ENCODE data around the gene REG1A. TPM values are rescaled to one million over a fixed set of nuclear protein-coding genes. Genes with fewer than 3 reads are reported as not detected.

REG1A gene
- total and polyA plus RNA-seq, 7 experiments from 2014 or later = not detected

- Histone ChIP-seq H3K27me3 (ENCODE audit: control insufficient read depth in 2 of 2, insufficient read depth in 2 of 2, low read length in 2 of 2) (no peaks in the 10 kb centered on the region), H3K4me3 (ENCODE audit: low read length) (no peak overlapping the region), H3K9me3 (ENCODE audit: control insufficient read depth in 2 of 3, low read length in 3 of 3) (no peaks in the 10 kb centered on the region), H3K4me1 (ENCODE audit: control insufficient read depth in 2 of 2, insufficient read depth in 2 of 2, low read length in 2 of 2) (no peaks in the 10 kb centered on the region), H3K36me3 (ENCODE audit: control insufficient read depth in 2 of 3, insufficient read depth in 3 of 3, low read length in 3 of 3) (no peaks in the 10 kb centered on the region), H3K27ac (ENCODE audit: low read depth, low read length) (no peak overlapping the region)
- ATAC-seq (no peak), DNase-seq (no peak)
- peaks cover 0 to 14% (median 5%) of the 10 kb centered on the region in 11 donors for H3K9me3 Mint-ChIP-seq
- ChIA-PET CTCF (no interaction called here), POLR2A (no interaction called here)
- H3K36me3 Mint-ChIP-seq = no peaks in the 10 kb centered on the region
- no peak overlapping the region for H3K27ac Mint-ChIP-seq
- no peaks in the 10 kb centered on the region for H3K4me1 Mint-ChIP-seq
- H3K27me3 Mint-ChIP-seq = peaks cover 0 to 9% (median 0%) of the 10 kb centered on the region in 5 donors
- intact Hi-C loops (cut with micrococcal nuclease) = no loop called here
- H3K4me3 Mint-ChIP-seq = no peak overlapping the region
Observed at GRCh38 chr2:79086255-79086654, 34.0 kb upstream of the REG1A start.

DNA sequence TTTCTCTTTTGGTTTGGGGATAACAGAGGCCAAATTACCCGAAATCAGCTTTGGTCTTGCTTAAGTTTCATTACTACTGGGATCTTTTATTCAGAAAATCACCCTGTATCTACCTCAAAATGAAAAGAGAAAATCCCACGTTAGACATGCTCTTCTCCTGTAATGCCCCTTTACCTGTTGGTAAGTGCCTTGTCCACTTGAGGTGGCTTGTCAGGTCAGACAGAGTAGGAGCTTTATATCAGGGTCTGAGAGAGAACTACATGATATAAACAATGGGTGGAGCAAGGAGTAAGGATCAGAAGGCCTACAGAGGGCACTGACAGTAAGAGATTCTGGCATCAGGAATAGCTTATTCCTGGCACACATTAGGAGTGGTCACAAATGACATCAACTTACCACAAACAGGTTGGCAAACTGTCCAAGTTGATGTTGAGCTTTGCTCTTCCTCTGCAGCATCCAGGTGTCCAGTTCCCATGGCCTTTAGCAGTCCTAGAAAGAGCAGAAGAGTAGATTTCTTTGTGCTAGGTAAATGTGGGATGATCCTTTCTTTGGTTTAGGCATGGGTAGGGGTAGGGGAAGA, 32.4 kb upstream of the REG1A start, which contains the start of gene REG1B:
TSS of gene REG1B (minus strand) at position 209 of the 580 bp plus-strand sequence. CDS start 381 bp downstream, outside the sequence.
- no peaks in the 10 kb centered on the region for H3K36me3 ChIP-seq (ENCODE audit: control insufficient read depth in 2 of 3, insufficient read depth in 3 of 3, low read length in 3 of 3)
- intact Hi-C loops (cut with micrococcal nuclease) = no loop called here
- H3K9me3 ChIP-seq (ENCODE audit: control insufficient read depth in 2 of 3, low read length in 3 of 3) = no peaks in the 10 kb centered on the region
- H3K27me3 ChIP-seq (ENCODE audit: control insufficient read depth in 2 of 2, insufficient read depth in 2 of 2, low read length in 2 of 2) = no peaks in the 10 kb centered on the region
- ChIA-PET CTCF (no interaction called here), POLR2A (no interaction called here)
- no peak within 1 kb of the TSS for H3K4me3 ChIP-seq (ENCODE audit: low read length)
- no peaks in the 10 kb centered on the region for H3K4me1 Mint-ChIP-seq
- no peak within 1 kb of the TSS for H3K27ac ChIP-seq (ENCODE audit: low read depth, low read length)
- H3K27ac Mint-ChIP-seq = no peak within 1 kb of the TSS
- no peaks in the 10 kb centered on the region for H3K4me1 ChIP-seq (ENCODE audit: control insufficient read depth in 2 of 2, insufficient read depth in 2 of 2, low read length in 2 of 2)
- no peak for DNase-seq
- peaks cover 0 to 14% (median 2%) of the 10 kb centered on the region in 11 donors for H3K9me3 Mint-ChIP-seq
- ATAC-seq = no peak
- peaks cover 0 to 9% (median 0%) of the 10 kb centered on the region in 5 donors for H3K27me3 Mint-ChIP-seq
- no peak within 1 kb of the TSS for H3K4me3 Mint-ChIP-seq
- no peaks in the 10 kb centered on the region for H3K36me3 Mint-ChIP-seq

- Histone ChIP-seq H3K4me1 (ENCODE audit: control insufficient read depth in 2 of 2, insufficient read depth in 2 of 2, low read length in 2 of 2) (no peaks in the 10 kb centered on the region), H3K9me3 (ENCODE audit: control insufficient read depth in 2 of 3, low read length in 3 of 3) (no peaks in the 10 kb centered on the region), H3K27ac (ENCODE audit: low read depth, low read length) (no peak overlapping the region), H3K27me3 (ENCODE audit: control insufficient read depth in 2 of 2, insufficient read depth in 2 of 2, low read length in 2 of 2) (no peaks in the 10 kb centered on the region), H3K36me3 (ENCODE audit: control insufficient read depth in 2 of 3, insufficient read depth in 3 of 3, low read length in 3 of 3) (no peaks in the 10 kb centered on the region), H3K4me3 (ENCODE audit: low read length) (no peak overlapping the region)
- Mint-ChIP-seq H3K27me3 (peaks cover 0 to 5% (median 0%) of the 10 kb centered on the region in 5 donors), H3K4me1 (no peaks in the 10 kb centered on the region), H3K4me3 (no peak overlapping the region), H3K36me3 (no peaks in the 10 kb centered on the region), H3K27ac (no peak overlapping the region), H3K9me3 (peaks cover 0 to 14% (median 0%) of the 10 kb centered on the region in 11 donors)
- ATAC-seq (no peak), DNase-seq (no peak)
- intact Hi-C loops (cut with micrococcal nuclease) = no loop called here
- POLR2A ChIA-PET = no interaction called here
- CTCF ChIA-PET = interaction anchor here (0.6 kb wide), 1 partner anchor 15 kb away, joined by 3 read pairs; no protein-coding TSS in a partner anchor
Observed at GRCh38 chr2:79090693-79091092, 29.6 kb upstream of the REG1A start.

DNA sequence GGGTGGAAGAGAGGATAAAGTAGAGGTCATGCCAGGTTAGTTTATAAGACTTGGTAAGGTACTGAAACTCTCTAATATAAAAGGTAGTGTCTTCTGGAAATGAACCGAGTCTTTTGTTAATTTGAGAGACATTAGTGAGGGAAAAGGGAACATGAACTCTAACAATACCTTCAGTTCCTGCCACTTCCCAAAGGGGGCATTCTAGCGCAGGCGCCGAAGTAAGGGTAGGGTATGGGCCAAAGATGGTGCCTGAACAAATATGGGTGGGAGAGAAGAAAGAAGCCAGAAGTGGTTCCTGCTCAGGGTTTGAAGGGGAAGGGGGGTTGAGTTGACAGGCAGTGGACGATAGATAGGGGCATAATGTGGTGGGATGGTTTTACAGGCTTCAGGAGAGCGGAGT, 22.4 kb upstream of the REG1A start:
- Histone ChIP-seq H3K4me1 (ENCODE audit: control insufficient read depth in 2 of 2, insufficient read depth in 2 of 2, low read length in 2 of 2) (no peaks in the 10 kb centered on the region), H3K27me3 (ENCODE audit: control insufficient read depth in 2 of 2, insufficient read depth in 2 of 2, low read length in 2 of 2) (no peaks in the 10 kb centered on the region), H3K9me3 (ENCODE audit: control insufficient read depth in 2 of 3, low read length in 3 of 3) (peaks cover 0 to 9% (median 0%) of the 10 kb centered on the region in 3 experiments), H3K36me3 (ENCODE audit: control insufficient read depth in 2 of 3, insufficient read depth in 3 of 3, low read length in 3 of 3) (no peaks in the 10 kb centered on the region), H3K27ac (ENCODE audit: low read depth, low read length) (no peak overlapping the region), H3K4me3 (ENCODE audit: low read length) (no peak overlapping the region)
- Mint-ChIP-seq H3K27me3 (no peaks in the 10 kb centered on the region), H3K9me3 (peaks cover 0 to 23% (median 11%) of the 10 kb centered on the region in 11 donors), H3K4me3 (no peak overlapping the region), H3K27ac (no peak overlapping the region), H3K4me1 (no peaks in the 10 kb centered on the region), H3K36me3 (peaks cover 0 to 6% (median 0%) of the 10 kb centered on the region in 5 donors)
- ATAC-seq = no peak
- ChIA-PET CTCF (no interaction called here), POLR2A (no interaction called here)
- DNase-seq = no peak
- intact Hi-C loops (cut with micrococcal nuclease) = no loop called here

DNA sequence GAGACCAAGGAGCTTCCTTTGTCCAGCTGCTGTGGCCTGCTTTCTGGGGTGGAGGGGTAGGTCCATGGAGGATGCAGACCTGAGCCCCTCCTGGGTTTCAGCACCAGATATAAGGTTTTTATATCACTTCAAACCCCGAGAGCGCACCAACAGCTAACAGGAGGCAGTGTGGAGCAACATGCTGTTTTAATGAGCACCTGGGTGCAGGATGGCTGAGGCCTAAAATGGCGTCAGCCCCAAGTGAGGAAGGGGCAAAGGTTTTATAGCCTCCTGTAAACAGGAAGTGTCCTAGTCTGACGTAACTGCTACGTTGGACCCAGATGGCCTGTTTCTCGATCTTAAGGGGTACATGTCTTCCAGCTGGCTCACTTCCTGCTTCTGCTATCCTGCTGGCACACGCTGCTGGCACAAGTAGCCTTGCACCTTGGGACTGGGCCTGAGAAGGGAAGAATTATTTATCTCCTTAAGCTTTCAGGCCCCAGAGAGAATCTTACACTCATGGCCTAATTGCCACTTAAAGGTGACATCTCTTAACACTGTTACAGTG, 21.1 kb upstream of the REG1A start:
- no peak for ATAC-seq
- H3K4me3 Mint-ChIP-seq = no peak overlapping the region
- DNase-seq = no peak
- peaks cover 4 to 23% (median 11%) of the 10 kb centered on the region in 11 donors for H3K9me3 Mint-ChIP-seq
- Histone ChIP-seq H3K9me3 (ENCODE audit: control insufficient read depth in 2 of 3, low read length in 3 of 3) (peaks cover 0 to 9% (median 0%) of the 10 kb centered on the region in 3 experiments), H3K27ac (ENCODE audit: low read depth, low read length) (no peak overlapping the region), H3K4me1 (ENCODE audit: control insufficient read depth in 2 of 2, insufficient read depth in 2 of 2, low read length in 2 of 2) (no peaks in the 10 kb centered on the region), H3K36me3 (ENCODE audit: control insufficient read depth in 2 of 3, insufficient read depth in 3 of 3, low read length in 3 of 3) (no peaks in the 10 kb centered on the region), H3K4me3 (ENCODE audit: low read length) (no peak overlapping the region), H3K27me3 (ENCODE audit: control insufficient read depth in 2 of 2, insufficient read depth in 2 of 2, low read length in 2 of 2) (no peaks in the 10 kb centered on the region)
- CTCF ChIA-PET = no interaction called here
- peaks cover 0 to 6% (median 0%) of the 10 kb centered on the region in 5 donors for H3K36me3 Mint-ChIP-seq
- no peaks in the 10 kb centered on the region for H3K4me1 Mint-ChIP-seq
- H3K27me3 Mint-ChIP-seq = no peaks in the 10 kb centered on the region
- POLR2A ChIA-PET = no interaction called here
- intact Hi-C loops (cut with micrococcal nuclease) = no loop called here
- no peak overlapping the region for H3K27ac Mint-ChIP-seq

- Mint-ChIP-seq H3K4me1 (no peaks in the 10 kb centered on the region), H3K9me3 (peaks cover 4 to 23% (median 12%) of the 10 kb centered on the region in 11 donors), H3K36me3 (peaks cover 0 to 6% (median 0%) of the 10 kb centered on the region in 5 donors), H3K27ac (no peak overlapping the region), H3K27me3 (no peaks in the 10 kb centered on the region), H3K4me3 (no peak overlapping the region)
- DNase-seq (no peak), ATAC-seq (no peak)
- no peak overlapping the region for H3K27ac ChIP-seq (ENCODE audit: low read depth, low read length)
- H3K36me3 ChIP-seq (ENCODE audit: control insufficient read depth in 2 of 3, insufficient read depth in 3 of 3, low read length in 3 of 3) = no peaks in the 10 kb centered on the region
- CTCF ChIA-PET = no interaction called here
- H3K4me3 ChIP-seq (ENCODE audit: low read length) = no peak overlapping the region
- no peaks in the 10 kb centered on the region for H3K4me1 ChIP-seq (ENCODE audit: control insufficient read depth in 2 of 2, insufficient read depth in 2 of 2, low read length in 2 of 2)
- H3K9me3 ChIP-seq (ENCODE audit: control insufficient read depth in 2 of 3, low read length in 3 of 3) = peaks cover 0 to 9% (median 0%) of the 10 kb centered on the region in 3 experiments
- no peaks in the 10 kb centered on the region for H3K27me3 ChIP-seq (ENCODE audit: control insufficient read depth in 2 of 2, insufficient read depth in 2 of 2, low read length in 2 of 2)
- POLR2A ChIA-PET = no interaction called here
- intact Hi-C loops (cut with micrococcal nuclease) = no loop called here
Observed at GRCh38 chr2:79100285-79100684, 20.0 kb upstream of the REG1A start.

DNA sequence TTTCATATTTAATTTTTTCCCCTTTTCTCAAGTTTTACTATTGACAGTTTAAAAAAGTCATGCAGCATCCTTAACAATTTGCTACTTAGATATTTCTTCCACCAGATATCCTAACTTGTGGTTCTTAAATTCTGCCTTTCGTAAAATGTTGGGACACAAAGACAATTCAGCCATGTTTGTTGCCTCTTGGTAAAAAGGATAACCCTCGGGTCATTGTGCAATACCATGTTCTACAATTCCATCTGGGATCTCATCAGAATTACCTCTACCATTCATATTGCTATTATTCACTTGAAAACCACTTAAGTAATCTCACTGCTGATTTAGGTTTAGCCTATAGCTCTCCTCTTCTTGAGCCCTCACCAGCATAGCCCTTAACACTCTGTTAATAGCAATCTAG, 19.3 kb upstream of the REG1A start:
- Histone ChIP-seq H3K9me3 (ENCODE audit: control insufficient read depth in 2 of 3, low read length in 3 of 3) (peaks cover 0 to 9% (median 0%) of the 10 kb centered on the region in 3 experiments), H3K27ac (ENCODE audit: low read depth, low read length) (no peak overlapping the region), H3K4me3 (ENCODE audit: low read length) (no peak overlapping the region), H3K4me1 (ENCODE audit: control insufficient read depth in 2 of 2, insufficient read depth in 2 of 2, low read length in 2 of 2) (no peaks in the 10 kb centered on the region), H3K27me3 (ENCODE audit: control insufficient read depth in 2 of 2, insufficient read depth in 2 of 2, low read length in 2 of 2) (no peaks in the 10 kb centered on the region), H3K36me3 (ENCODE audit: control insufficient read depth in 2 of 3, insufficient read depth in 3 of 3, low read length in 3 of 3) (no peaks in the 10 kb centered on the region)
- intact Hi-C loops (cut with micrococcal nuclease) = no loop called here
- H3K27me3 Mint-ChIP-seq = no peaks in the 10 kb centered on the region
- DNase-seq = no peak
- CTCF ChIA-PET = no interaction called here
- ATAC-seq = no peak
- H3K36me3 Mint-ChIP-seq = peaks cover 0 to 6% (median 0%) of the 10 kb centered on the region in 5 donors
- no peak overlapping the region for H3K27ac Mint-ChIP-seq
- H3K9me3 Mint-ChIP-seq = peaks cover 4 to 23% (median 12%) of the 10 kb centered on the region in 11 donors
- POLR2A ChIA-PET = no interaction called here
- H3K4me3 Mint-ChIP-seq = no peak overlapping the region
- H3K4me1 Mint-ChIP-seq = no peaks in the 10 kb centered on the region

Measured in naive thymus-derived CD4-positive, alpha-beta T cell (primary cell).